B cell (primary cell): ENCODE measurements around the gene GABRR1.

Experiments used
- EZH2 ChIP-seq: IDR thresholded peaks from 2 replicates; pipeline ENCODE4 v1.6.1; 2012; ENCODE audit warnings: borderline replicate concordance, low read depth, mild to moderate bottlenecking, moderate library complexity, low read length; ENCODE audit not compliant: insufficient read depth, poor library complexity, severe bottlenecking
- TF ChIP-seq, protein P1 (sequence below): fragments of 200-600 bp; IDR thresholded peaks from one replicate; pipeline ENCODE4 v1.8.0; 2022; ENCODE audit warnings: antibody characterized with exemption, mild to moderate bottlenecking

DNA sequence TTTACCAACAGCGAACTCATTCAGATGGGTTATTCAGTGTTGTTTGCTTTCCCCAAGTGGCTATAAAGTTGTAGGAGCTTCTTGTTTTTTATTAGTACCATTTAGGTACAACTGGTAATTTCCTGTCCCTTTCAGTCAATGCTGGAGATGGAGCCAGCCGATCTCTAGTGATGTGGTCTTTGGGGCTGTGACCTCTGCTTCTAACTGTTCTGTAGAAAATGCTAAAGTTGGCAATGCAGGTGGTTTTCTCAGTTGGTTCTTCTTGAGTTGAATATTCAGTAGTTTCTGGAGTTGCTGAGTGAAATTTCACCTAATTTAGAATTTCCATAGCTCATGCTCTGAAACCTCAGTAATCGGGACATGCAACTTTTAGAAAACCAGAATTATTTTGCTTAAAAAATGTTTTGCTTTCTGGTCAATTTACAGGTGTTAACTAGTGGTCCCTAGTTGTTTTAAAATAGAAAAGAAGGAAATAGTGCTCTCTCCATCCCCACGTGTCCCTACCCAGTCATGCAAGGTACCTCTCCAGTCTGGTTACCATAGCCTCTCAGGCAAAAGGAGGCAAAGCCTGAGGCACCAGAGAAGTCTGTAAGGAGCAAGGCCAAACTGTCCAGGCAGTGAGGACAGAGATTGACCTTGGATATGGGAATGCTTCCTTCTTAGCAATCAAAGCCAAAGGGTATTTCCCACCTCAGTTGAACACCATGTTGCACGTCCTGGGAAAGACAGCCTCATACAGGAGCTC is 27.3 kb upstream of the GABRR1 start:
- TF ChIP-seq, protein P1, sequence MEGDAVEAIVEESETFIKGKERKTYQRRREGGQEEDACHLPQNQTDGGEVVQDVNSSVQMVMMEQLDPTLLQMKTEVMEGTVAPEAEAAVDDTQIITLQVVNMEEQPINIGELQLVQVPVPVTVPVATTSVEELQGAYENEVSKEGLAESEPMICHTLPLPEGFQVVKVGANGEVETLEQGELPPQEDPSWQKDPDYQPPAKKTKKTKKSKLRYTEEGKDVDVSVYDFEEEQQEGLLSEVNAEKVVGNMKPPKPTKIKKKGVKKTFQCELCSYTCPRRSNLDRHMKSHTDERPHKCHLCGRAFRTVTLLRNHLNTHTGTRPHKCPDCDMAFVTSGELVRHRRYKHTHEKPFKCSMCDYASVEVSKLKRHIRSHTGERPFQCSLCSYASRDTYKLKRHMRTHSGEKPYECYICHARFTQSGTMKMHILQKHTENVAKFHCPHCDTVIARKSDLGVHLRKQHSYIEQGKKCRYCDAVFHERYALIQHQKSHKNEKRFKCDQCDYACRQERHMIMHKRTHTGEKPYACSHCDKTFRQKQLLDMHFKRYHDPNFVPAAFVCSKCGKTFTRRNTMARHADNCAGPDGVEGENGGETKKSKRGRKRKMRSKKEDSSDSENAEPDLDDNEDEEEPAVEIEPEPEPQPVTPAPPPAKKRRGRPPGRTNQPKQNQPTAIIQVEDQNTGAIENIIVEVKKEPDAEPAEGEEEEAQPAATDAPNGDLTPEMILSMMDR, result no peak
- TF ChIP-seq EZH2, result no peak
